WTC11 (cell line): ENCODE measurements around the gene CETP.

Experiments used
- CTCF ChIP-seq: fragments of 200-600 bp; IDR thresholded peaks from 2 replicates; pipeline ENCODE4 v1.8.0; 2022; ENCODE audit warnings: antibody characterized with exemption
- E2F4 ChIP-seq: sonication (generic); formaldehyde crosslinking; IDR thresholded peaks from 2 replicates; pipeline ENCODE4 v1.8.1; 2022; ENCODE audit warnings: low read depth, mild to moderate bottlenecking, moderate library complexity, missing genetic modification reagents, borderline replicate concordance
- FOXK1 ChIP-seq: sonication (generic); formaldehyde crosslinking; IDR thresholded peaks from 2 replicates; pipeline ENCODE4 v1.8.0; 2022; ENCODE audit warnings: mild to moderate bottlenecking, moderate library complexity, missing genetic modification reagents

GRCh38 chr16:56983211-56983751, 21.5 kb downstream of the CETP start:
- no peak for TF ChIP-seq FOXK1 (CRISPR knock-in tag)
- TF ChIP-seq CTCF, result no peak
- TF ChIP-seq E2F4 (CRISPR knock-in tag), result no peak
